ENCODE data around the gene ATP2A3. TPM values are rescaled to one million over a fixed set of nuclear protein-coding genes. Genes with fewer than 3 reads are reported as not detected.

The ATP2A3 gene
- total and polyA plus RNA-seq, 2 donors (not counting 3 experiments of a cell fraction or from before 2014, with no cell fraction given), result 0.37 to 0.55 TPM

DNA sequence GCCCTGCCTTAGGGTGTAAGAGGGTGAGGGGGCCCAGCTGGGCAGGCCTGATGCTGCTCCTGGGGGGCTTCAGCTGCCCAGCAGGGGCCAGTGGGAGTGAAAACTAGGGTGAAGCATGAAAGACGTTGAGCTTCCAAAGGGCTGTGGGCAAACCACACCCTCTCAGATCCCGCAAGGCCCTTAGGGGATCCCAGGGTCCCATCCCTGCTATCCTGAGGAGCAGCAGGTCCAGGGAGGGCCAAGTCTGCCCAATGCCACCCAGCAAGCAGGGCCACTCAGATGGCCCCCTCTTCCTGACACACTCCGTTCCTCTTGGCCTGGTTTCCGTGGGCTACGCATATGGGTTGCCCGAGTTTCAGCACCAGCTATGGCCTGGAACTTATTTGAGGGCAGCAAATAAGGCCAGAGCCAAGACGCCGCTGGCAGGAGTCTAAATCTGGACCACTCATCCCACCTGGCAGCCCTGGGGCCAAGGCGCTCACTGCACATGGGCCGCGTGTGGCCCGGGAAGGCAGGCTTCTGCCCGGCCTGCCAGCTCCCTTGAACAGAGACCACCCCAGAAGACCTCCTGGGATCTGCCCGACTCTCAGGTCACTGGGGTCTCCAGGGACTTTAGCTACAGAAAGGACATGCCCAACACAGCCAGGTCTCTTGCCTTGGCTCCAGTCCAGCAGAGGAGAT lies 4.2 kb downstream of the ATP2A3 start:
- H4K20me1 ChIP-seq (replicated peaks; ENCODE audit: control insufficient read depth, extremely low read depth, insufficient read depth, low read length), result no peaks in the 10 kb centered on the region
- H3K27me3 ChIP-seq (ENCODE audit: control insufficient read depth in 2 of 2, insufficient read depth in 2 of 2, low read length in 2 of 2), result peaks cover 20 to 27% of the 10 kb centered on the region in 2 experiments
- H3K27ac ChIP-seq (ENCODE audit: insufficient read depth, low read depth, low read length), result no peak overlapping the region
- H3K9ac ChIP-seq (replicated peaks; ENCODE audit: extremely low read depth, insufficient read depth, low read length), result no peak overlapping the region
- FAIRE-seq (no peak), DNase-seq (ENCODE audit: low read depth, low spot score) (no peak)
- dilution Hi-C loops (cut with MboI; ENCODE audit: extremely low pct_ligation_motif_present, low sequenced_read_pairs), result no loop called here
- POLR2A ChIA-PET, result no interaction called here
- no peak for TF ChIP-seq GATA2 (IDR thresholded peaks at IDR 0.05; ENCODE audit: insufficient read depth, insufficient read length, low read depth, low read length)
- TF ChIP-seq, protein P1, sequence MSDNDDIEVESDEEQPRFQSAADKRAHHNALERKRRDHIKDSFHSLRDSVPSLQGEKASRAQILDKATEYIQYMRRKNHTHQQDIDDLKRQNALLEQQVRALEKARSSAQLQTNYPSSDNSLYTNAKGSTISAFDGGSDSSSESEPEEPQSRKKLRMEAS (IDR thresholded peaks at IDR 0.05; ENCODE audit: insufficient read depth, insufficient read length), result no peak
- no peak for TF ChIP-seq EZH2 (IDR thresholded peaks at IDR 0.05; ENCODE audit: borderline replicate concordance, low read depth, low read length, severe bottlenecking)
- TF ChIP-seq CTCF (IDR thresholded peaks at IDR 0.05; ENCODE audit: extremely low read depth in 1 of 2, insufficient read depth in 1 of 2, low read depth in 1 of 2, low read length in 2 of 2), result no peak
- no peak for TF ChIP-seq FOS (IDR thresholded peaks at IDR 0.05; ENCODE audit: borderline replicate concordance, insufficient read depth, low read length)
- no peak for TF ChIP-seq MYC (IDR thresholded peaks at IDR 0.05; ENCODE audit: low read depth, low read length)
- TF ChIP-seq POLR2AphosphoS5 (IDR thresholded peaks at IDR 0.05; ENCODE audit: insufficient read depth, low read depth, low read length), result no peak
- TF ChIP-seq POLR2A (IDR thresholded peaks at IDR 0.05; ENCODE audit: low read depth, low read length), result no peak
- no peak for TF ChIP-seq JUN (IDR thresholded peaks at IDR 0.05; ENCODE audit: borderline replicate concordance, insufficient read depth, insufficient read length, low read depth)
- H3K4me1 ChIP-seq (ENCODE audit: control insufficient read depth, extremely low read depth, insufficient read depth, low read length), result peaks cover 8% of the 10 kb centered on the region
- intact Hi-C loops (cut with micrococcal nuclease), result no loop called here
- H3K36me3 ChIP-seq (ENCODE audit: control insufficient read depth in 2 of 2, extremely low read depth in 1 of 2, insufficient read depth in 2 of 2, low read length in 2 of 2), result no peaks in the 10 kb centered on the region
- H3K4me2 ChIP-seq (ENCODE audit: insufficient read depth, low read length), result no peak overlapping the region
- CTCF ChIA-PET, result interaction anchor here (1.2 kb wide), 2 partner anchors 24 to 44 kb away, joined by 4 read pairs; no protein-coding TSS in a partner anchor
- H3K9me3 ChIP-seq (replicated peaks; ENCODE audit: control insufficient read depth, insufficient read depth, low read length), result no peaks in the 10 kb centered on the region
- H3K79me2 ChIP-seq (ENCODE audit: control insufficient read depth, insufficient read depth, low read length), result no peaks in the 10 kb centered on the region
- H2AFZ ChIP-seq (ENCODE audit: low read depth, low read length), result no peak overlapping the region
- no TSS peak for BruUV-seq (replicated peaks)
- H3K9me1 ChIP-seq (replicated peaks; ENCODE audit: control insufficient read depth, extremely low read depth, insufficient read depth, low read length), result no peaks in the 10 kb centered on the region
- H3K4me3 ChIP-seq (replicated peaks in 1 of 3; ENCODE audit: insufficient read depth in 1 of 3, low read depth in 1 of 3, low read length in 3 of 3), result no peak overlapping the region
